ENCODE results near the gene NTM.

Gene NTM

GRCh38 chr11:131845255-131845654 lies 474.8 kb downstream of the NTM start (continued):
- TF ChIP-seq ZNF629 (tag by site-specific recombination; IDR thresholded peaks at IDR 0.05) (no peak), SCRT1 (tag by site-specific recombination; IDR thresholded peaks at IDR 0.05; ENCODE audit: borderline replicate concordance) (no peak)

GRCh38 chr11:131849485-131849884 lies 479.1 kb downstream of the NTM start:
- CTCF ChIA-PET, result interaction anchor here (0.7 to 1.7 kb wide), 4 partner anchors 18 to 175 kb away, joined by 3 to 7 read pairs (median 3); no protein-coding TSS in a partner anchor
- Histone ChIP-seq H3K27ac (ENCODE audit: extremely low read depth, low read depth, low read length) (no peak overlapping the region), H3K4me1 (ENCODE audit: control insufficient read depth, insufficient read depth, low read length) (no peaks in the 10 kb centered on the region), H3K9me3 (ENCODE audit: control insufficient read depth, insufficient read depth, low read depth, low read length) (no peaks in the 10 kb centered on the region), H3K36me3 (ENCODE audit: control insufficient read depth in 2 of 2, insufficient read depth in 1 of 2, low read length in 2 of 2) (no peaks in the 10 kb centered on the region), H3K4me3 (ENCODE audit: low read depth, low read length) (no peak overlapping the region)
- TF ChIP-seq ZNF580 (tag by site-specific recombination; IDR thresholded peaks at IDR 0.05) (no peak), ZNF670 (tag by site-specific recombination; IDR thresholded peaks at IDR 0.05; ENCODE audit: low read depth) (no peak), HOXA7 (CRISPR knock-in tag; IDR thresholded peaks at IDR 0.05; ENCODE audit: borderline replicate concordance) (no peak), ZNF366 (tag by site-specific recombination; conservative IDR thresholded peaks at IDR 0.05) (no peak), ZNF416 (tag by site-specific recombination; IDR thresholded peaks at IDR 0.05) (no peak), ZNF529 (tag by site-specific recombination; IDR thresholded peaks at IDR 0.05; ENCODE audit: insufficient replicate concordance) (no peak)
- TF ChIP-seq, protein P1, sequence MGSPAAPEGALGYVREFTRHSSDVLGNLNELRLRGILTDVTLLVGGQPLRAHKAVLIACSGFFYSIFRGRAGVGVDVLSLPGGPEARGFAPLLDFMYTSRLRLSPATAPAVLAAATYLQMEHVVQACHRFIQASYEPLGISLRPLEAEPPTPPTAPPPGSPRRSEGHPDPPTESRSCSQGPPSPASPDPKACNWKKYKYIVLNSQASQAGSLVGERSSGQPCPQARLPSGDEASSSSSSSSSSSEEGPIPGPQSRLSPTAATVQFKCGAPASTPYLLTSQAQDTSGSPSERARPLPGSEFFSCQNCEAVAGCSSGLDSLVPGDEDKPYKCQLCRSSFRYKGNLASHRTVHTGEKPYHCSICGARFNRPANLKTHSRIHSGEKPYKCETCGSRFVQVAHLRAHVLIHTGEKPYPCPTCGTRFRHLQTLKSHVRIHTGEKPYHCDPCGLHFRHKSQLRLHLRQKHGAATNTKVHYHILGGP (tag by site-specific recombination; IDR thresholded peaks at IDR 0.05), result no peak
- TF ChIP-seq, protein P2, sequence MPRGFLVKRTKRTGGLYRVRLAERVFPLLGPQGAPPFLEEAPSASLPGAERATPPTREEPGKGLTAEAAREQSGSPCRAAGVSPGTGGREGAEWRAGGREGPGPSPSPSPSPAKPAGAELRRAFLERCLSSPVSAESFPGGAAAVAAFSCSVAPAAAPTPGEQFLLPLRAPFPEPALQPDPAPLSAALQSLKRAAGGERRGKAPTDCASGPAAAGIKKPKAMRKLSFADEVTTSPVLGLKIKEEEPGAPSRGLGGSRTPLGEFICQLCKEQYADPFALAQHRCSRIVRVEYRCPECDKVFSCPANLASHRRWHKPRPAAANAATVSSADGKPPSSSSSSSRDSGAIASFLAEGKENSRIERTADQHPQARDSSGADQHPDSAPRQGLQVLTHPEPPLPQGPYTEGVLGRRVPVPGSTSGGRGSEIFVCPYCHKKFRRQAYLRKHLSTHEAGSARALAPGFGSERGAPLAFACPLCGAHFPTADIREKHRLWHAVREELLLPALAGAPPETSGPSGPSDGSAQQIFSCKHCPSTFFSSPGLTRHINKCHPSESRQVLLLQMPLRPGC (tag by site-specific recombination; IDR thresholded peaks at IDR 0.05), result no peak
- POLR2A ChIA-PET, result no interaction called here

DNA sequence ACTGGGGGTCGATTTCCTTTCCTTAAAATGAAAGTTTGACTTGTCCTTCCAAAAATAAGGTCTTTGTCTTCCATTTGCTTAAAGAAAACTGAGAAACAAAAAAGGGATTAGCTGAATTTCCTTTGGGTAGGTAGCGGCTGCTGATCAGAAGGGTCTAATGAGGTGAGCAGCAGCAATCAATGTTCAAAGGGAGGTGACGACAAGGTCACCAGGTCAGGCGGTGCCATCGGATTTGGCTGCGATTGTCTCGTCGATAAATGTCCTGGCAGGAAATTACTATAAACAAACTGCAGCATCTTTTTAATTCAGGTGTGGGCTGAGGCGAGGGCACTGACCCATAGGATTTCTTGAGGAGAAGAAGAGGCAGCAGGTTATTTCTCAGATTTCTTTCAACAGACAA lies 480.1 kb downstream of the NTM start:
- no peaks in the 10 kb centered on the region for H3K4me1 ChIP-seq (ENCODE audit: control insufficient read depth, insufficient read depth, low read length)
- no peak overlapping the region for H3K27ac ChIP-seq (ENCODE audit: extremely low read depth, low read depth, low read length)
- ChIA-PET POLR2A (no interaction called here), CTCF (interaction anchor here (0.7 to 1.7 kb wide), 3 partner anchors 17 to 102 kb away, joined by 3 to 7 read pairs (median 3); no protein-coding TSS in a partner anchor)
- H3K36me3 ChIP-seq (ENCODE audit: control insufficient read depth in 2 of 2, insufficient read depth in 1 of 2, low read length in 2 of 2), result no peaks in the 10 kb centered on the region
- H3K4me3 ChIP-seq (ENCODE audit: low read depth, low read length), result no peak overlapping the region
- TF ChIP-seq GLI2 (tag by site-specific recombination; IDR thresholded peaks at IDR 0.05; ENCODE audit: borderline replicate concordance, low read depth) (no peak), ZNF610 (tag by site-specific recombination; IDR thresholded peaks at IDR 0.05; ENCODE audit: borderline replicate concordance) (no peak), ZNF48 (tag by site-specific recombination; IDR thresholded peaks at IDR 0.05) (no peak), TCF7L2 (IDR thresholded peaks at IDR 0.05; ENCODE audit: borderline replicate concordance, low read depth, low read length) (no peak), ZNF19 (tag by site-specific recombination; IDR thresholded peaks at IDR 0.05; ENCODE audit: low read depth) (no peak), ZSCAN4 (tag by site-specific recombination; IDR thresholded peaks at IDR 0.05) (no peak), GLI4 (tag by site-specific recombination; IDR thresholded peaks at IDR 0.05) (no peak), ZNF184 (tag by site-specific recombination; IDR thresholded peaks at IDR 0.05) (no peak), IKZF3 (tag by site-specific recombination; IDR thresholded peaks at IDR 0.05) (no peak), ZNF791 (tag by site-specific recombination; IDR thresholded peaks at IDR 0.05) (no peak), ZNF561 (tag by site-specific recombination; IDR thresholded peaks at IDR 0.05; ENCODE audit: borderline replicate concordance) (no peak), ZNF701 (tag by site-specific recombination; IDR thresholded peaks at IDR 0.05) (no peak), ZNF23 (tag by site-specific recombination; IDR thresholded peaks at IDR 0.05; ENCODE audit: borderline replicate concordance) (no peak), KLF8 (tag by site-specific recombination; IDR thresholded peaks at IDR 0.05) (no peak), ZNF148 (tag by site-specific recombination; IDR thresholded peaks at IDR 0.05; ENCODE audit: borderline replicate concordance) (no peak)
- no peaks in the 10 kb centered on the region for H3K9me3 ChIP-seq (ENCODE audit: control insufficient read depth, insufficient read depth, low read depth, low read length)

Data from HEK293 (cell line).